ENCODE data around the gene DKKL1.

Gene DKKL1

GRCh38 chr19:49380391-49380790 lies 16.7 kb downstream of the DKKL1 start:
- no peak overlapping the region for H3K4me2 ChIP-seq (ENCODE audit: low read length)
- TF ChIP-seq EZH2 (IDR thresholded peaks at IDR 0.05; ENCODE audit: borderline replicate concordance, low read length) (no peak), CTCF (IDR thresholded peaks at IDR 0.05; ENCODE audit: low read length) (no peak)
- no peak overlapping the region for H3K9ac ChIP-seq (ENCODE audit: low read length)

GRCh38 chr19:49382639-49383038 lies 19.0 kb downstream of the DKKL1 start:
- Histone ChIP-seq H3K9me3 (ENCODE audit: low read length) (peaks cover 3% of the 10 kb centered on the region), H3K27me3 (ENCODE audit: insufficient read depth, low read length) (no peaks in the 10 kb centered on the region), H4K20me1 (ENCODE audit: insufficient read depth, low read length) (no peaks in the 10 kb centered on the region), H2AFZ (ENCODE audit: low read length) (no peak overlapping the region), H3K9ac (ENCODE audit: low read length) (no peak overlapping the region), H3K9me2 (ENCODE audit: low read depth, low read length) (no peaks in the 10 kb centered on the region), H3K4me2 (ENCODE audit: low read length) (no peak overlapping the region), H3K79me2 (ENCODE audit: insufficient read depth, low read length) (no peaks in the 10 kb centered on the region), H3K4me1 (ENCODE audit: insufficient read depth, low read length, severe bottlenecking) (peaks cover 8% of the 10 kb centered on the region), H3F3A (ENCODE audit: insufficient read depth, low read length) (no peaks in the 10 kb centered on the region), H3K27ac (ENCODE audit: low read depth, low read length, poor library complexity, severe bottlenecking) (no peak overlapping the region), H3K4me3 (ENCODE audit: low read depth, low read length, poor library complexity, severe bottlenecking) (no peak overlapping the region), H3K36me3 (ENCODE audit: insufficient read depth, low read length) (no peaks in the 10 kb centered on the region)
- TF ChIP-seq EZH2 (IDR thresholded peaks at IDR 0.05; ENCODE audit: borderline replicate concordance, low read length), result no peak
- TF ChIP-seq CTCF (IDR thresholded peaks at IDR 0.05; ENCODE audit: low read length), result no peak

More at GRCh38 chr19:49380391-49380790, 16.7 kb downstream of the DKKL1 start:
- Histone ChIP-seq H3K4me1 (ENCODE audit: insufficient read depth, low read length, severe bottlenecking) (no peaks in the 10 kb centered on the region), H3K27me3 (ENCODE audit: insufficient read depth, low read length) (no peaks in the 10 kb centered on the region), H2AFZ (ENCODE audit: low read length) (no peak overlapping the region), H3K9me3 (ENCODE audit: low read length) (peaks cover 3% of the 10 kb centered on the region), H3K9me2 (ENCODE audit: low read depth, low read length) (no peaks in the 10 kb centered on the region), H4K20me1 (ENCODE audit: insufficient read depth, low read length) (no peaks in the 10 kb centered on the region), H3K4me3 (ENCODE audit: low read depth, low read length, poor library complexity, severe bottlenecking) (no peak overlapping the region), H3K36me3 (ENCODE audit: insufficient read depth, low read length) (no peaks in the 10 kb centered on the region), H3F3A (ENCODE audit: insufficient read depth, low read length) (no peaks in the 10 kb centered on the region), H3K79me2 (ENCODE audit: insufficient read depth, low read length) (no peaks in the 10 kb centered on the region), H3K27ac (ENCODE audit: low read depth, low read length, poor library complexity, severe bottlenecking) (no peak overlapping the region)

- TF ChIP-seq EZH2 (IDR thresholded peaks at IDR 0.05; ENCODE audit: borderline replicate concordance, low read length), result no peak
- no peak for TF ChIP-seq CTCF (IDR thresholded peaks at IDR 0.05; ENCODE audit: low read length)
- Histone ChIP-seq H3K27me3 (ENCODE audit: insufficient read depth, low read length) (no peaks in the 10 kb centered on the region), H3K4me2 (ENCODE audit: low read length) (no peak overlapping the region), H2AFZ (ENCODE audit: low read length) (no peak overlapping the region), H3K36me3 (ENCODE audit: insufficient read depth, low read length) (no peaks in the 10 kb centered on the region), H3F3A (ENCODE audit: insufficient read depth, low read length) (no peaks in the 10 kb centered on the region), H3K9me3 (ENCODE audit: low read length) (peaks cover 3% of the 10 kb centered on the region), H4K20me1 (ENCODE audit: insufficient read depth, low read length) (no peaks in the 10 kb centered on the region), H3K4me1 (ENCODE audit: insufficient read depth, low read length, severe bottlenecking) (peaks cover 16% of the 10 kb centered on the region), H3K9ac (ENCODE audit: low read length) (no peak overlapping the region), H3K4me3 (ENCODE audit: low read depth, low read length, poor library complexity, severe bottlenecking) (no peak overlapping the region), H3K79me2 (ENCODE audit: insufficient read depth, low read length) (no peaks in the 10 kb centered on the region), H3K9me2 (ENCODE audit: low read depth, low read length) (no peaks in the 10 kb centered on the region), H3K27ac (ENCODE audit: low read depth, low read length, poor library complexity, severe bottlenecking) (no peak overlapping the region)
Measured at GRCh38 chr19:49383599-49383998, 19.9 kb downstream of the DKKL1 start.
